ENCODE results near the gene CAPZB.

Gene CAPZB

DNA sequence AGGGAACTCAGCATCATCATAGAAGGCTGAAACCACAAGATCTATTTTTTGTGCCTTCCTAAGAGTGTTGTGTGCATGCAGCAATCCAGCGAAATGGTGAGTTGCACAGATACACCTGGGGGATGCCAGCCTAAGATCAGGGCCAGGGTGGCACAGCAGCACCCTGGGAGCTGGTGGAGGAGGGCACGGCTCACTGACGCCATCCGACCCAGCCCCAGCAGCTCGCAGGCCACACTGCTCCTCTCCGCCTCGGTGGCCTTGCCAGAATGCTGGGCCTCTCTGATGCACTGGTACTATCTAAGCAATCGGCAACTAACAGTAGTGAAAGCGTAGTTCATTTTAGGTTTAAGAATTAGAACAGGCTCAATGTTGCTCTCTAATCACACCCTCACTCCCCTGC is 37.8 kb downstream of the CAPZB start:
- no peak for TF ChIP-seq CTCF (IDR thresholded peaks at IDR 0.05; ENCODE audit: unreplicated experiment in 3 of 3)
- Mint-ChIP-seq H3K36me3 (ENCODE audit: low read depth) (no peaks in the 10 kb centered on the region), H3K9me3 (no peaks in the 10 kb centered on the region), H3K4me3 (peak overlapping the region in 1 of 3 experiments; percentile 10), H3K27ac (peak overlapping the region; percentile 66 to 84 (median 78)), H3K27me3 (ENCODE audit: low read depth) (no peaks in the 10 kb centered on the region), H3K4me1 (peaks cover 78% of the 10 kb centered on the region)

DNA sequence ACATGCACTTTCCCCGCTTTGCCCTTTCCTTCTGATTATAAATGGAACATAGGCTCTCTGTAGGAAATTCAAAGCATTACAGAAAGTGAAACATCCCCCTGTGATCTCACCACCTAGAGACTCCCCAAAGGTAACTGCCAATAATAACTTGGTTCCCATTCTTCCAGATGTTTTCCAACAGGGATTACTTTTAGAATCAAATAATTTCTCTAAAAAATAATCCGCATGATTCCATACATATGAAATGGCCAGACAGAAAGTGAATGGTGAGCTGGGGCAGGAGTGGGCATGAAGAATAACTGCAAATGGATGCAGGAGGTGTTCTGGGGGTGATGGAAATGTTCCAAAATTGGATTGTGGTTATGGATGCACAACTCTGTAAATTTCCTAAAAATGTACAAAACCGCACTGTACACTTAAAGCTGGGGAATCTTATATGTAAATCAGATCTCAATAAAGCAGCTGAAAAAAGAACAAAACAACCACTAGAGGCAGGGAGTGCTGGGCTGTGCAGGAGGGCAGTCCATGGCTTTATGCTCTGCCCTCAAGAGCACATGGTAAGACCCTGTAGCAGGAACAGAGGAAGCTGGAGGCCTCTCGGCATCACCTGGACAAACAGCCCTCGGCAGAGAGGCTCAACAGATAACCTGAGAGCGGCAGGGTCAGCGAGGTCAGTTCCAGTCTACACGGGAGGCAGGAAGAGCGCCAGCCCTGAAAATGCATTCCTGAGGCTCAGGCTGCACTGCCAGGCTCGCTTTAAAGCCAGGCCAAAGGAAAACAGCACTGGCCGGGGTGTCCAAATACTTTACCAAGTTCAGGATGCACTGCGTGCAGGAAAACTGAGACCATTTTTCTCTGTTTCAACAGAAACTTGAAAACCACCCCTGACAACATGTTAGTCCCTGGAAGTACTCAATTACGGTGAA is 39.7 kb downstream of the CAPZB start:
- no peaks in the 10 kb centered on the region for H3K36me3 Mint-ChIP-seq (ENCODE audit: low read depth)
- H3K9me3 Mint-ChIP-seq = no peaks in the 10 kb centered on the region
- H3K4me1 Mint-ChIP-seq = peaks cover 76% of the 10 kb centered on the region
- no peak overlapping the region for H3K4me3 Mint-ChIP-seq
- H3K27ac Mint-ChIP-seq = peak overlapping the region; percentile 57 to 71 (median 69)
- peak; percentile 26 to 33 (median 33) for TF ChIP-seq CTCF (IDR thresholded peaks at IDR 0.05; ENCODE audit: unreplicated experiment in 3 of 3)
- no peaks in the 10 kb centered on the region for H3K27me3 Mint-ChIP-seq (ENCODE audit: low read depth)

GRCh38 chr1:19444296-19445021 is 40.9 kb downstream of the CAPZB start:
- H3K4me3 Mint-ChIP-seq = no peak overlapping the region
- TF ChIP-seq CTCF (IDR thresholded peaks at IDR 0.05; ENCODE audit: unreplicated experiment in 3 of 3) = no peak
- H3K36me3 Mint-ChIP-seq (ENCODE audit: low read depth) = no peaks in the 10 kb centered on the region
- peak overlapping the region in 1 of 3 experiments; percentile 57 for H3K27ac Mint-ChIP-seq
- H3K27me3 Mint-ChIP-seq (ENCODE audit: low read depth) = no peaks in the 10 kb centered on the region
- H3K4me1 Mint-ChIP-seq = peaks cover 80% of the 10 kb centered on the region
- no peaks in the 10 kb centered on the region for H3K9me3 Mint-ChIP-seq

GRCh38 chr1:19443326-19443725 is 42.0 kb downstream of the CAPZB start:
- no peak for TF ChIP-seq CTCF (IDR thresholded peaks at IDR 0.05; ENCODE audit: unreplicated experiment in 3 of 3)
- peaks cover 79% of the 10 kb centered on the region for H3K4me1 Mint-ChIP-seq
- H3K36me3 Mint-ChIP-seq (ENCODE audit: low read depth) = no peaks in the 10 kb centered on the region
- no peaks in the 10 kb centered on the region for H3K9me3 Mint-ChIP-seq
- no peak overlapping the region for H3K4me3 Mint-ChIP-seq
- H3K27ac Mint-ChIP-seq = no peak overlapping the region
- no peaks in the 10 kb centered on the region for H3K27me3 Mint-ChIP-seq (ENCODE audit: low read depth)

DNA sequence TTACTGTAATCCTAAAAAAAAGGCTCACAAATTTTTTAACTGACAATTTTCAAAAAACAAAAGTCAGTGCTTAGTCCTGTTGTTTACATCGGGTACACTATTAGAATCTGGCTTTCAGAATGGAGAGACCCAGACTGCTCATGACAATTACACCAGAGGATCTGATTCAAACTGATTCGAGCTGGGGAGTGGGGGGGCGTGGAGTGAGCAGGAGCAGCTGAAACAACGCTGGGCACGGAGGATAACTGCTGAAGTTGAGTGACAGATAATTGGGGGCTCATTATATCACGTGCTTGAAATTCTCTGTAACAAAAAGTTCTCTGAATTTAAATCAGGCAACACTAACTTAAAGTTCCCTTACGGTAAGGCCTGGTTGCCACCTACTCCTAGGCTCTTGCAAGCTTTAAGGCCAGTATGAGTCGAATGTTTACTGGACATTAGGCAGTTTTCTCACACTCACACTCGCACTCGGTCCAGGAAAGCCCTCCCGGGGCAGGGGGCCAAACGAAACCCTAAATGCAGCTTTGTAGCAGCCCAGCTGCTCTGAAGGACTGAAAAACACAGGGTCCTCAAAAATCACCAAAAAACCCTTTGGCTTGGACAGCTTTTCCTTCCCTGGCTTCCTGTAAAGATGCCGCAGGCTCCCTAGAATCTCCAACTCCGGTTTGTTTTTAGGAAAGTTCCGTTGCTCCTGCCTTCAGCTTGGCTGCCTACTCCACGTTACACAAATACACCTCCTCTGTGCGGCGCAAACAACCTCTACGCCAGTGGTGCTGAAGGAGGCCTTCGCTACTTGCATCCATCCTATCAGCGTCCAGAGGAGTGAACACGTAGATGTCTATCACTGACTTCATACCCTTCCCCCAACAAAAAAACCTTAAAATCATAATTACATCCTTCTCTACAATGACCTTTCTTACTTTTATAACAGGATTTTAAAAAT is 42.9 kb downstream of the CAPZB start:
- H3K4me1 Mint-ChIP-seq = peaks cover 79% of the 10 kb centered on the region

More for the DNA sequence above, 42.9 kb downstream of the CAPZB start:
- TF ChIP-seq CTCF (IDR thresholded peaks at IDR 0.05; ENCODE audit: unreplicated experiment in 3 of 3) = no peak
- H3K36me3 Mint-ChIP-seq (ENCODE audit: low read depth) = no peaks in the 10 kb centered on the region
- no peaks in the 10 kb centered on the region for H3K9me3 Mint-ChIP-seq
- H3K27me3 Mint-ChIP-seq (ENCODE audit: low read depth) = no peaks in the 10 kb centered on the region
- no peak overlapping the region for H3K4me3 Mint-ChIP-seq
- H3K27ac Mint-ChIP-seq = peak overlapping the region in 2 of 3 experiments; percentile 14 to 62
